Keratinocyte (primary cell): Measurements from ENCODE around the gene CCDC157. TPM values are rescaled to one million over a fixed set of nuclear protein-coding genes. Genes with fewer than 3 reads are reported as not detected.
"Not testable (repeated sequence)": the region's sequence is repeated elsewhere in the genome, so short reads cannot be mapped to it uniquely, and the experiment has no call there.

Experiments used
- DNase-seq: peaks from one replicate; pipeline ENCODE4 v3.0.0-alpha.2; 2011; ENCODE audit warnings: low read depth, missing footprints, low spot score
- FAIRE-seq: peaks from 2 replicates; lab custom pipeline; 2011; peaks lifted over from hg19 to GRCh38; lab: Jason Lieb, UNC
- H2AFZ ChIP-seq: 2 replicates; pipeline ENCODE4 v1.6.0; 2012; ENCODE audit warnings: low read length, control low read depth, inconsistent platforms; ENCODE audit not compliant: control insufficient read depth
- H3K27ac ChIP-seq: 2 replicates; pipeline ENCODE4 v1.5.1; 2011; ENCODE audit warnings: low read length; ENCODE audit not compliant: control insufficient read depth, insufficient read depth
- H3K27me3 ChIP-seq: 3 replicates; pipeline ENCODE4 v1.6.0; 2011; ENCODE audit warnings: low read length; ENCODE audit not compliant: control insufficient read depth, insufficient read depth; ENCODE audit errors: extremely low read depth
- H3K36me3 ChIP-seq, 2 experiments: 2 replicates in 1 of 2; 3 replicates in 1 of 2; pipeline ENCODE4 v1.5.1; 2011; ENCODE audit warnings: low read length in 2 of 2, mild to moderate bottlenecking in 1 of 2; ENCODE audit not compliant: control insufficient read depth in 2 of 2, insufficient read depth in 2 of 2; ENCODE audit errors: extremely low read depth in 1 of 2
- H3K4me1 ChIP-seq: 3 replicates; pipeline ENCODE4 v1.5.1; 2011; ENCODE audit warnings: low read length; ENCODE audit not compliant: control insufficient read depth, insufficient read depth; ENCODE audit errors: extremely low read depth
- H3K4me2 ChIP-seq: 3 replicates; pipeline ENCODE4 v1.6.0; 2011; ENCODE audit warnings: low read depth, low read length; ENCODE audit not compliant: control insufficient read depth, insufficient read depth; ENCODE audit errors: extremely low read depth
- H3K4me3 ChIP-seq, 3 experiments: fragments of 200-600 bp in 1 of 3; sonication (generic) in 1 of 3; 2 replicates in 2 of 3; 3 replicates in 1 of 3; pipeline ENCODE4 v1.5.1; 2011 to 2016; ENCODE audit warnings: low read length in 3 of 3, mild to moderate bottlenecking in 3 of 3, control low read depth in 2 of 3, inconsistent platforms in 1 of 3, low read depth in 1 of 3, mixed read lengths in 1 of 3, mixed run types in 1 of 3, moderate library complexity in 1 of 3; ENCODE audit not compliant: control insufficient read depth in 2 of 3, insufficient read depth in 2 of 3; ENCODE audit errors: extremely low read depth in 1 of 3
- H3K79me2 ChIP-seq: 2 replicates; pipeline ENCODE4 v1.6.0; 2012; ENCODE audit warnings: low read length; ENCODE audit not compliant: control insufficient read depth, insufficient read depth
- H3K9ac ChIP-seq: 3 replicates; pipeline ENCODE4 v1.6.0; 2011; ENCODE audit warnings: low read length; ENCODE audit not compliant: control insufficient read depth, insufficient read depth; ENCODE audit errors: extremely low read depth
- H3K9me1 ChIP-seq: 3 replicates; pipeline ENCODE4 v1.6.0; 2011; ENCODE audit warnings: low read length; ENCODE audit not compliant: control insufficient read depth, insufficient read depth; ENCODE audit errors: extremely low read depth
- H3K9me3 ChIP-seq: 2 replicates; pipeline ENCODE4 v1.5.1; 2012; ENCODE audit warnings: low read depth, low read length; ENCODE audit not compliant: control insufficient read depth
- H4K20me1 ChIP-seq: 3 replicates; pipeline ENCODE4 v1.6.0; 2011; ENCODE audit warnings: low read length; ENCODE audit not compliant: control insufficient read depth, insufficient read depth; ENCODE audit errors: extremely low read depth
- CTCF ChIP-seq, 3 experiments: IDR thresholded peaks in 1 of 3; conservative IDR thresholded peaks in 1 of 3; optimal IDR thresholded peaks in 1 of 3; 2 replicates in 2 of 3; 3 replicates in 1 of 3; pipeline versions ENCODE3 to v1.5.1; 2011; ENCODE audit warnings: low read length in 3 of 3, mild to moderate bottlenecking in 3 of 3, moderate library complexity in 2 of 3, control low read depth in 1 of 3, inconsistent platforms in 1 of 3; ENCODE audit not compliant: insufficient read depth in 2 of 3; ENCODE audit errors: extremely low read depth in 1 of 3
- EZH2 ChIP-seq: IDR thresholded peaks from one replicate; pipeline ENCODE4 v1.6.1; 2012; ENCODE audit warnings: inconsistent platforms, mild to moderate bottlenecking, low read length, moderate library complexity
- dilution Hi-C: fragments of 300-500 bp; cut with MboI; formaldehyde crosslinking; loops from one replicate; pipeline ENCODE4 v1.7.0; 2020; ENCODE audit warnings: low sequenced_read_pairs; ENCODE audit not compliant: extremely low pct_ligation_motif_present
- polyA plus RNA-seq, 5 experiments: library from polyadenylated mRNA; depleted of rRNA in 3 of 5; stranded (reverse) in 3 of 5; stranded (forward) in 1 of 5; unstranded in 1 of 5; fragments of >200 nt; gene quantifications; 1 replicate in 1 of 5; 2 replicates in 3 of 5; 3 replicates in 1 of 5; pipeline versions ENCODE4 v1.2.1 to v1.2.3, GENCODE V29; 2011 to 2012; ENCODE audit warnings: missing spikeins in 2 of 5, low read depth in 1 of 5, low replicate concordance in 1 of 5

CCDC157 gene
- polyA plus RNA-seq, 1 donor (not counting 4 experiments of a cell fraction or from before 2014, with no cell fraction given) = 1.3 TPM

GRCh38 chr22:30402028-30402765 is 45.4 kb downstream of the CCDC157 start:
- no peak overlapping the region for H3K4me3 ChIP-seq
- H3K36me3 ChIP-seq = peaks cover 20 to 45% of the 10 kb centered on the region in 2 experiments
- no peak overlapping the region for H2AFZ ChIP-seq
- dilution Hi-C loops = no loop called here
- DNase-seq (no peak), FAIRE-seq (no peak)
- H3K4me1 ChIP-seq = peaks cover 26% of the 10 kb centered on the region
- H3K27me3 ChIP-seq = no peaks in the 10 kb centered on the region
- no peaks in the 10 kb centered on the region for H4K20me1 ChIP-seq
- no peak overlapping the region for H3K9ac ChIP-seq
- H3K79me2 ChIP-seq = peaks cover 75% of the 10 kb centered on the region
- no peaks in the 10 kb centered on the region for H3K9me3 ChIP-seq
- no peaks in the 10 kb centered on the region for H3K9me1 ChIP-seq
- no peak overlapping the region for H3K27ac ChIP-seq
- H3K4me2 ChIP-seq = no peak overlapping the region
- no peak for TF ChIP-seq EZH2

GRCh38 chr22:30402766-30403104 is 45.9 kb downstream of the CCDC157 start:
- H3K79me2 ChIP-seq = peaks cover 69% of the 10 kb centered on the region
- dilution Hi-C loops, FAIRE-seq, H3K27ac ChIP-seq, H3K9me3 ChIP-seq, H3K9me1 ChIP-seq, H3K9ac ChIP-seq, H3K4me3 ChIP-seq, H4K20me1 ChIP-seq, DNase-seq, H3K27me3 ChIP-seq, H2AFZ ChIP-seq, H3K4me2 ChIP-seq: not testable (repeated sequence)
- H3K4me1 ChIP-seq = peaks cover 26% of the 10 kb centered on the region
- H3K36me3 ChIP-seq = peaks cover 23 to 48% of the 10 kb centered on the region in 2 experiments

- Histone ChIP-seq H2AFZ (no peak overlapping the region), H3K4me3 (no peak overlapping the region), H4K20me1 (peaks cover 4% of the 10 kb centered on the region), H3K27ac (no peak overlapping the region), H3K79me2 (peaks cover 55% of the 10 kb centered on the region), H3K9ac (no peak overlapping the region), H3K9me3 (no peaks in the 10 kb centered on the region), H3K27me3 (no peaks in the 10 kb centered on the region), H3K9me1 (no peaks in the 10 kb centered on the region), H3K36me3 (peaks cover 27 to 50% of the 10 kb centered on the region in 2 experiments), H3K4me2 (no peak overlapping the region), H3K4me1 (peaks cover 27% of the 10 kb centered on the region)
- TF ChIP-seq EZH2 (no peak), CTCF (optimal IDR thresholded peaks at IDR 0.05 in 1 of 3, IDR thresholded peaks at IDR 0.05 in 1 of 3, conservative IDR thresholded peaks at IDR 0.05 in 1 of 3; ENCODE audit: extremely low read depth in 1 of 3, insufficient read depth in 2 of 3, low read length in 3 of 3) (no peak)
- DNase-seq (no peak), FAIRE-seq (no peak)
- dilution Hi-C loops = no loop called here
Measured at GRCh38 chr22:30404307-30404706, 47.5 kb downstream of the CCDC157 start.
